Hippocampal formation (tissue), 2 donors: Measurements from ENCODE around the gene C19orf25.
A peak's percentile ranks its signal among the peaks of the same experiment; 100 is the strongest.
"Not testable (repeated sequence)": the region's sequence is repeated elsewhere in the genome, so short reads cannot be mapped to it uniquely, and the experiment has no call there.

ENCODE experiments used
- DNase-seq, 2 donors: peaks; one replicate each; lab custom pipeline; 2025; lab: John Stamatoyannopoulos, UW

The C19orf25 gene

DNA sequence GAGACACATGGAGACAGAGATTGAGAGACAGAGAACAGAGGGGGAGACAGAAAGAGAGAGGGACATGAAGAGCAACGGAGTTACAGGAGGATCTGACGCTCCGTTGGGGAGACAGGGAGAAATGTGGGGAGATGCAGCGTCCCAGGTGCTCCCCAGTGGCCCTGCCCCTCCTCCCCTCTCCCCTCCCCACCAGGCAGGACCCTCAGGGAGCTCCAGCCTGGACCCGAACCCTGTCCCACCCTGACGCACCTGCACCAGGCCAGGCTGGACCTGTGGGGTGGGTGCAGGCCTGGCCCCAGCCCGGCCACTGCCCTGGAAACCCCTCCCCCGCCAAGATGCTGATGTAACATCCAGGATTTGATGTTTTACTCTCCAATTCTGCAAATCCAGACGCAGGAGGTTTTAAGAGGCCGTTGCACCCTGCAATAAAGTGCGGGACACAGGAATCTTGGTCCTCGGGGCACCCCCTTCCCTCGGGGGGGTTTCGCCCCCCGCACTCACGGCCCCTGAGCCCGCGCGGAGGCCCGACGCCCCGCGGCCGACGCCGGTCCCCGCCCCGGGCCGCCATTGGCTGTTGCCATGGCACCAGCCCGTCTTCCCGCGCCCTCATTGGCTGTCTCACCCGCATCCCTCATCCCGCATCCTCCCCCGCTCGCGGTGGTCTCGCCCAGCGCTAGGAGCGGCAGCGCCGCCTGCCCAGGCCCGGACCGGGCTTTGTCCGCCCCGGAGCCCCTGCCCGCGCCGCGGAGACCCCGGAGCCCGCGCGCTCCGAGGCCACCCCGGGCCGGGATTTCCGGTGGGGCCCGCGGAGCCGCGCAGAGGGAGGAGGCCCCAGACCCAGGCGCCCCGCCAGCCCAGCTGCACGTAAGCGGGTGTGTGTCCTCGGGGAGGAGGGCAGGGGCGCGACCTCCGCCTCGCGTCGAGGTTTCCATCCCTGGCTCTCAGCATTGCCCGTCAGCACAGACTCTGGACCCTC is 29.3 kb downstream of the C19orf25 start, which contains the start of gene APC2:
TSS of gene APC2 (plus strand) at position 655 of the 976 bp plus-strand sequence. CDS start 2,881 bp downstream, outside the sequence.
- DNase-seq: peak; percentile 57 to 72

DNA sequence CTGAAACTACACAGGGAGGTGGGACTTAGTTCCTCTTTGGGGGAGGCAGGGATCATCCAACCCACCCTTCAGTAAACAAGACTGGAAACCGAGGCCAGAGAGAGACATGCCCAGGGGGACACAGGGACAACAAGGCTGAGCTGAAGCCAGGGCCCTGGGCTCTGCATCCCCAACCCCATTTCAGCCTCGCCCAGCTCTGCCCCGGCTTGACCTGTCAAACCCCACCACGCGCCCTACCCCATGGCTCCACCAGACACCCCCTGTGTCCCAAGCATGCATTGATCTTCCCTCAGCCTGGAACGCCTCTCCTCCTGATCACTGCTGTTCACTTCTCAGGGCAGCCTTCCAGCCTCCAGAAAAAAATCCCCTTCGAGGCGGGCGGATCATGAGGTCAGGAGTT is 31.1 kb downstream of the C19orf25 start:
- DNase-seq: no peak

GRCh38 chr19:1447504-1447903 is 31.5 kb downstream of the C19orf25 start:
- DNase-seq: no peak

- DNase-seq: no peak
Measured at GRCh38 chr19:1446713-1447481, 32.1 kb downstream of the C19orf25 start.

- no peak for DNase-seq
Measured at GRCh38 chr19:1445932-1446712, 32.9 kb downstream of the C19orf25 start.

DNA sequence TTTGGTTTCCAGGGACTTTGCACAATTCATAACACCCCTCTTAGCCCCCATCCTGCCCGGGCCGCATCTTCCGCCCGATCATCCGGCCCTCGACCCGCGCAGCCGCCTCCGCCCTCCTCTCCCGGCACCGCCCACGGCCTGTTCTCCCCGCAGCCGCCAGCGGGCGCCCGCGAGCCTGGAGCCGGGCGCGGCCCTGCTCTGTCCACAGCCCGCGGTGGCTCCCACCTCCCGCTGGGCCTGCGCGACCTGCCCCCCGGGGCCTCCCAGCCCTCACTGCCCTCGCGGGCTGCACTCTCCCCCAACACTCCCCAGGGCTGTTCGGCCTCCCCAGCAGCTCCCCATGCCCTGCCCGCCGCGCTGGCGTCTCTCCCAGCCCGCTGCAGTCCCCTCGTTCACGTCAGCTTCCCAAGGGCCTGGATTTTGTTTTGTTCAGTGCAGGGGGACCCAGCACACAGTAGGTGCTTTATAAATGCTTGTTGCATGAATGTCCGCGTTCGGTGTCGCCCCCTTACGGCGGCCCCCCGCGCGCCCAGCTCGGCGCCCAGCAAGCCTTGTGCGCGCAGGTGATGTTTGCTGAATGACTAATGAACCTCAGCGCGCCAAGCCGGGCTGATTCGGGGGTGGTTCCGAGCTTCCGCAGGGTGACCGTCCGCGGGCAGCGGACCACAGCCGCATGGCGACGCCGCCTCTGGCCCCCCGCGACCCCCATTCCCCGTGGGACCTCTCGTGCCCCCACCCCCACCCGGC is 33.7 kb downstream of the C19orf25 start:
- DNase-seq: peak; percentile 45 to 66

DNA sequence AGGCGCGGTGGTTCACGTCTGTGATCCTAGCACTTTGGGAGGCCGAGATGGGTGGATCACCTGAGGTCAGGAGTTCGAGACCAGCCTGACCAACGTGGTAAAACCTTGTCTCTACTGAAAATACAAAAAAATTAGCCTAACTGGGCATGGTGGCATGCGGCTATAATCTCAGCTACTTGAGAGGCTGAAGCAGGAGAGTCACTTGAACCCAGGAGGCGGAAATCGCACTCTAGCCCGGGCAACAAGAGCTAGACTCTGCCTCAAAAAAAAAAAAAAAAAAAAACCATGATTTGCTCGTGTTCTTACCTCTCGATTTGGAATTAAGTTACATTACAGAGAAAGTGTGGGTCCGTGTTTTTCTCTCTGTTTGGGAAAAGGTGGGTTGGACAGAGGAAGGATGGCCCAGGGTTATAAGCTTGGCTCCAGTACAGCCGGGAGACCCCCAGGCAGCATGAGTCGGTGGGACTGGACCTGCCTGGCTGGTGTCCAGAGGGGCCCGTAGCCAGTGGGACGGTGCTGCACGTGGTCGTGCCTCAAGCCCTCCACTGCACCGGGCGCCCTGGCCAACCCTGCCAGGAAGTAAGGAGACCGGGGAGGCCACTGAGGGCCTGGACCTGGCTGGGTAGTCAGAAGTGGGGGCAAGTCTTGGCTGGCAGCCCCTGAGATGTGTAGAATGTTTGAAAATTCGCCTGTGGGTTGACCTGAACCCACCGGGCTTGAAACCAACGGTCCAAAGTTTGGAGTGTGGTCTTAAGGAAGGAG is 37.2 kb downstream of the C19orf25 start:
- no peak for DNase-seq

- DNase-seq: no peak
Measured at GRCh38 chr19:1441022-1441426, 38.0 kb downstream of the C19orf25 start.

DNA sequence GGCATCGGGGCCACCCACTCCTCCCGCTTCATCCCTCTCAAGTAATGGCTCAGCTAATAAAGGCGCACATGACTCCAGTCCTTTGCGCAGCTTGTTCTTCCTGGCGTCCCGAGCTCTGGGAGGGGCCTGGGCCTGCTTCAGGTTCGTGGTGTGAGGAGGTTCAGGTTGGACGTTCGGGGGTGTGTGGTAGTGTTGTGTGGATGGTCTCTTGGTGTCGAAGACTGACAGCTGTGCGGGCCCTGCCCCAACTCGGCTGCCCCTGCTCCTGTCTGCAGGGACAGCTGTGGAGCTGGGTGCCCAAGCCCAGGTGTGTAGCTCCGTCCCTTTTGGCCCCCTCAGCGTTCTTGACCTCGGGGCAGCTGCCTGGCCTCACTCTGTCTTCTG is 38.6 kb downstream of the C19orf25 start:
- no peak for DNase-seq

DNA sequence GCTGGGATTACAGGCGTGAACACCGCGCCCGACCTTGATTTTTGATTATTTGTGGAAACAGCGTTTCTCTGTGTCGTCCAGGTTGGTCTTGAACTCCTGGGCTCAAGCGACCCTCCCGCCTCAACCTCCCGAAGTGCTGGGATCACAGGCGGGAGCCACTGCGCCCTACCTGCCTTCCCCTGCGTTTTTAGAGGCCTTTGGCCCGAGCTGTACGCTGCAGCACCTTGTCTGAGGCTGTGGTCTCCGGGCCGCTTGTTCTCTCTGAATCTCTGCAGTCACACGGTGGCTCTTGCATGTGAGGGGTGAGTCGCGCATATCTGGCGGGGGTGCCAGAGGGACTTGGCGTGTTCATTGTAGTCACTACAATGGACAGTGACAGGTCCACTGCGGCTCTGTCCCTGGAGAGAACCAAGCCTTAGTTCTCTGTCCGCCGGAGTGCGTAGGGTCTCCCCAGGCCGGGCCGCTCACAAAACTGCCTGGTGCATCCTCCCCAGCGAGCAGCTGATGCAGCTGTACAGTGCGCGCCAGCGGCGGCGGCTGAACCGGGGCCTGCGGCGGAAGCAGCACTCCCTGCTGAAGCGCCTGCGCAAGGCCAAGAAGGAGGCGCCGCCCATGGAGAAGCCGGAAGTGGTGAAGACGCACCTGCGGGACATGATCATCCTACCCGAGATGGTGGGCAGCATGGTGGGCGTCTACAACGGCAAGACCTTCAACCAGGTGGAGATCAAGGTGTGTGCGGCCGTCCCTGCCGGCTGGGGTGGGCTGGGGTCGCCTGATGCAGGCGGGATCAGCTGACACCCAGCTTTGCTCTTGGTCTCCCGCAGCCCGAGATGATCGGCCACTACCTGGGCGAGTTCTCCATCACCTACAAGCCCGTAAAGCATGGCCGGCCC is 39.2 kb downstream of the C19orf25 start:
- not testable (repeated sequence) for DNase-seq

DNA sequence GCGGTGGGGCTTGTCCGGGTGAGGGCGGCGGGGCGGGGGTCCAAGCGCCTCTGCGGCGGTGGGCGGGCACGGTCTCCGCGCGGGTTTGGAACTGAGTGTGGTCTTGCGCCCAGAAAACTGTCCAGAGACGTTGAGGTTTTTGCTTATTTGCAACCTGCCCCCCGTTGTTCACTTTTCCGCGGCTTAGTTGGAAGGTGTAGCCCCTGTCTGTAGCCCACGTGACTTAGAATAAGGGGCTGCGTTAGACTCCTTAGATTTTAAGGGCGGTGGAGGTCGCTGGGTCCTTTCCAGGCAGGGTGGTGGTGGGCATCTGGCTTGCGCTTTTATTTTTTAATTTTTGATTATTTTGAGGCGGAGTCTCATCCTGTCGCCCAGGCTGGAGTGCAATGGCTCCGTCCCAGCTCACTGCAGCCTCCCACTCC is 40.1 kb downstream of the C19orf25 start:
- no peak for DNase-seq

GRCh38 chr19:1438035-1438932 is 40.7 kb downstream of the C19orf25 start, which contains the start of gene RPS15:
RPS15 (plus strand) TSS chr19:1438396; CDS start chr19:1438426, 30 bp downstream.
- DNase-seq: peak; percentile 89

DNA sequence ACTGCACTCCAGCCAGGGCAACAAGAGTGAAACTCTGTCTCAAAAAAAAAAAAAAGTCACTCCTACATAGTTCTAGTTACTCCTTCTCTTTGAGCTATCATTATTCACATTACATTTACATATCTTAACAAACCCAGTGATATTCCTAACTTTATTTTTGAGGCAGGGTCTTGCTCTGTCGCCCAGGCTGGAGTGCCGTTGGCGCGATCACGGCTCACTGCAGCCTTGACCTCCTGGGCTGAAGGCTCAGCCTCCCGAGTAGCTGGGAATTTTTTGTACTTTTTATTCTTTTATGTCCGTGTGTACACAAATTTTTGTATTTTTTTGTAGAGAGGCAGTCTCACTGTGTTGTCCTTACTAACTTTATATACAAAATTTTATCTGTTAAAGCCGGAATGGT is 41.4 kb downstream of the C19orf25 start:
- DNase-seq: no peak

- no peak for DNase-seq
Measured at GRCh38 chr19:1435378-1435989, 43.5 kb downstream of the C19orf25 start.

DNA sequence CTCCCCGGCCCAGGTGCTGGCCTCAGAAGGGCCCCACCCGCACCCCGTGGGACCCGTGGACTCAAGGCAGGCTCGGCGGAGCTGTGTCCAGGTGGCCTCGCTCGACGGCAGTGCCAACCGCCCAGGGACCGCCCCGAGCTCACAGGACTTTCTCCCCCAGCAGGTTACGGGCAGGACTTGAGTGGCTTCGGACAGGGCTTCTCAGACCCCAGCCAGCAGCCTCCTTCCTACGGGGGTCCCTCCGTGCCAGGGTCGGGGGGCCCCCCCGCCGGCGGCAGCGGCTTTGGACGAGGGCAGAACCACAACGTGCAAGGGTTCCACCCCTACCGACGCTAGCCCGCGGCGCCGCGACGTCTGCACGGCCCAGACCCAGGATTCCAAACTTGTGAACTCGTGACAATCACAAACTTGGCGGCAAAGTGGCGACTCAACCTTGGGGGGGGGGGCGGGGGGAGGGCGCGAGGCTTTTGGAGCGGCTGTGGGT is 44.4 kb downstream of the C19orf25 start:
- DNase-seq: no peak

DNA sequence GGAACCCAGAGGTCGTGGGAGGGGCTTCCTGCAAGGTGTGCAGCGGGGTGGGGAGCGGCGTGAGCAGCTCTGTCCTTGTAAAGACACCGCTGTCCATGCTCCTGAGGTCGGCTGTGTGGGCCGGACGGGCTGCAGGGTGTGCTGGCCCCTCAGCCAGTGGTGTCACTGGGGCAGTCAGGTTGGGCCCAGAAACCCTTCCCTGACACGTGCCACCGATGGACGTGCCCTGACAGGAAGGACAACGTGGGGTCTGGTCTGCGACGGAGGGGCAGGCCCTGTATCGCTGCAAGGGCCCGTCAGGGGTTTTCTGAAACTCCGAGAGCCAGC is 45.0 kb downstream of the C19orf25 start:
- no peak for DNase-seq

DNA sequence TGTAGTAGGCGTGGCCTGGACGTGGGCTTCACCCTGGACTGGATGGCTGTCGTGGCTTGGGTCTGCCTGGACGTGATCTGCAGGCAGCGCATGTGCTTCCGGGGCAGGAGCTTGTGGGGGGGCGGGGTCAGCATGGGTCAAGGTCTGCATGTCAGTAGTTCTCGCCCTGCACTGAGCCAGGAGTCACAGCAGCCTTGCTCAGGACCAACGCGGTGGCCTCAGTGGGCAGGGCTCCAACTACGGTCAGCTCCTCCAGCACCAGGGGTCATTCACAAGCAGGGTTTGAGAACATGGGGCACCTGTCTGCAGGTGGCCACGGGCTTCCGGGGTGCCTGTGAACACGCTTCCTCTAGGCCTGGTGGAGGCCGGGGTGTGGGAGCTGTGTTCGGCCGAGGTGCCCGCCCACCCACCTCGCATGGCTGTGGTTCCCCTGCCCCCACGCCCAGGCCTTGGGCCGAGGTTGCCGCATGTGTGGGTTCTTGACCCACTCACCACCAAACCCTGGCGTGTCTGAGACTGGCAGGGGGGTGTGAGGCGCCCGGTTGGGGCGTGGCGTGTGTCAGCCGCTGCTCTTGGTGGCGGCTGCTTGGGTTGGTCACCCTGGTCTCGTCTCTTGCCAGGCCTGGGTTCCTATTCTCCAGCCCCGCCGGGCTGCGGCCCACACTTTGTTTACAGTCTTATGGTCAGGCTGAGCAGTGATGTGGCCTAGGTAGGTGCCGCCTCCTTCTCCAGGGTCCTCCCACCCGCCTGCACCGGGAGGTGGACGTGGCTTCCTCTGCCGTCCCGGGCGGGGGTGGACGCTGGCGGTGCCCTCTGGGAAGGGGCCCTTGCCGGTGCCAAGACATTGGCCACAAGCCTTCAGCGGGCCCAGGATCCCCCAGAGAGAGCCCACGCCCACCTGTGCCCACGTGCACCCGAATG is 45.6 kb downstream of the C19orf25 start:
- no peak for DNase-seq
